Keratinocyte (primary cell): ENCODE measurements around the gene NR6A1.

Source experiments
- CTCF ChIP-seq, 3 experiments: IDR thresholded peaks in 1 of 3; conservative IDR thresholded peaks in 1 of 3; optimal IDR thresholded peaks in 1 of 3; 2 replicates in 2 of 3; 3 replicates in 1 of 3; pipeline versions ENCODE3 to v1.5.1; 2011; ENCODE audit warnings: low read length in 3 of 3, mild to moderate bottlenecking in 3 of 3, moderate library complexity in 2 of 3, control low read depth in 1 of 3, inconsistent platforms in 1 of 3; ENCODE audit not compliant: insufficient read depth in 2 of 3; ENCODE audit errors: extremely low read depth in 1 of 3
- EZH2 ChIP-seq: IDR thresholded peaks from one replicate; pipeline ENCODE4 v1.6.1; 2012; ENCODE audit warnings: inconsistent platforms, mild to moderate bottlenecking, low read length, moderate library complexity

GRCh38 chr9:124532897-124533296 is 238.2 kb downstream of the NR6A1 start:
- no peak for TF ChIP-seq CTCF (optimal IDR thresholded peaks at IDR 0.05 in 1 of 3, IDR thresholded peaks at IDR 0.05 in 1 of 3, conservative IDR thresholded peaks at IDR 0.05 in 1 of 3; ENCODE audit: extremely low read depth in 1 of 3, insufficient read depth in 2 of 3, low read length in 3 of 3)
- TF ChIP-seq EZH2 = no peak
